H1 (cell line): ENCODE results near the gene TMEM225B. TPM values are rescaled to one million over a fixed set of nuclear protein-coding genes. Genes with fewer than 3 reads are reported as not detected.

Source experiments
- CTCF ChIA-PET: fragments of 300-600 bp; sonication (Branson Sonifier 250); formaldehyde crosslinking; loops from one replicate; lab custom pipeline; 2021; ENCODE audit not compliant: partially characterized antibody; lab: Charles Lee
- POLR2A ChIA-PET: fragments of 300-600 bp; sonication (Branson Sonifier 250); formaldehyde crosslinking; loops from one replicate; lab custom pipeline; 2021; ENCODE audit warnings: inconsistent platforms; ENCODE audit not compliant: partially characterized antibody; lab: Charles Lee
- DNase-seq, 2 experiments: peaks; one replicate each; pipeline versions ENCODE4 v3.0.0 to v3.0.0-alpha.2; 2010 to 2022; ENCODE audit warnings: low spot score in 2 of 2, low read depth in 1 of 2, mixed read lengths in 1 of 2
- FAIRE-seq: peaks from 2 replicates; lab custom pipeline; 2011; peaks lifted over from hg19 to GRCh38; lab: Jason Lieb, UNC
- H2AFZ ChIP-seq: 2 replicates; pipeline ENCODE4 v1.8.1; 2012; ENCODE audit warnings: low read length, inconsistent platforms
- H2AK5ac ChIP-seq: 2 replicates; pipeline ENCODE4 v1.6.1; 2013; ENCODE audit warnings: low read depth, low read length
- H2BK120ac ChIP-seq: replicated peaks from 2 replicates; pipeline ENCODE3; 2013; ENCODE audit warnings: low read depth, low read length, inconsistent platforms
- H2BK12ac ChIP-seq: 2 replicates; pipeline ENCODE4 v1.6.1; 2013; ENCODE audit warnings: low read depth, low read length
- H2BK15ac ChIP-seq: 2 replicates; pipeline ENCODE4 v1.6.1; 2013; ENCODE audit warnings: low read length
- H2BK20ac ChIP-seq: 2 replicates; pipeline ENCODE4 v1.6.1; 2013; ENCODE audit warnings: low read length
- H2BK5ac ChIP-seq: 2 replicates; pipeline ENCODE4 v1.6.1; 2013; ENCODE audit warnings: low read depth, low read length
- H3K14ac ChIP-seq: 2 replicates; pipeline ENCODE4 v1.6.1; 2013; ENCODE audit warnings: inconsistent platforms; ENCODE audit not compliant: insufficient read length
- H3K18ac ChIP-seq: 2 replicates; pipeline ENCODE4 v1.6.1; 2013; ENCODE audit warnings: low read length; ENCODE audit errors: extremely low read depth
- H3K23ac ChIP-seq: 2 replicates; pipeline ENCODE4 v1.6.1; 2013; ENCODE audit warnings: inconsistent platforms; ENCODE audit not compliant: insufficient read length
- H3K23me2 ChIP-seq: 2 replicates; pipeline ENCODE4 v1.6.1; 2013; ENCODE audit warnings: low read depth, low read length
- H3K27ac ChIP-seq: 2 replicates; pipeline ENCODE4 v1.6.1; 2011; ENCODE audit warnings: low read depth, low read length, inconsistent platforms
- H3K27me3 ChIP-seq, 4 experiments: replicated peaks in 1 of 4; 1 replicate in 1 of 4; 2 replicates in 3 of 4; pipeline versions ENCODE4 v1.6.1 to v1.8.1; 2011 to 2013; ENCODE audit warnings: low read length in 3 of 4, mild to moderate bottlenecking in 3 of 4, inconsistent platforms in 2 of 4, mixed read lengths in 2 of 4, moderate library complexity in 1 of 4; ENCODE audit not compliant: control insufficient read depth in 3 of 4, insufficient read depth in 3 of 4; ENCODE audit errors: extremely low read depth in 1 of 4
- H3K36me3 ChIP-seq, 4 experiments: 2 replicates each; pipeline versions ENCODE4 v1.6.1 to v1.8.1; 2011 to 2013; ENCODE audit warnings: mild to moderate bottlenecking in 4 of 4, low read length in 3 of 4, moderate library complexity in 2 of 4, control low read depth in 1 of 4, inconsistent platforms in 1 of 4; ENCODE audit not compliant: insufficient read depth in 4 of 4, control insufficient read depth in 2 of 4
- H3K4ac ChIP-seq: replicated peaks from 2 replicates; pipeline ENCODE3; 2013; ENCODE audit warnings: low read length, low read depth, mixed read lengths, inconsistent platforms; ENCODE audit not compliant: insufficient read length
- H3K4me1 ChIP-seq, 4 experiments: replicated peaks in 1 of 4; 1 replicate in 1 of 4; 2 replicates in 3 of 4; pipeline versions ENCODE4 v1.6.1 to v1.8.1; 2011 to 2013; ENCODE audit warnings: low read length in 3 of 4, inconsistent platforms in 2 of 4, mixed read lengths in 1 of 4; ENCODE audit not compliant: insufficient read depth in 4 of 4, control insufficient read depth in 3 of 4
- H3K4me2 ChIP-seq, 2 experiments: 2 replicates each; pipeline versions ENCODE4 v1.6.1 to v1.8.1; 2011 to 2013; ENCODE audit warnings: low read depth in 2 of 2, low read length in 2 of 2, control low read depth in 1 of 2, inconsistent platforms in 1 of 2, mild to moderate bottlenecking in 1 of 2; ENCODE audit not compliant: insufficient read depth in 1 of 2
- H3K4me3 ChIP-seq, 4 experiments: fragments of 200-600, 300-600 bp in 1 of 4; sonication (generic), shearing (Covaris generic), sonication (Bioruptor Twin) in 1 of 4; 2 replicates each; pipeline versions ENCODE4 v1.5.1 to v1.8.1; 2011 to 2016; ENCODE audit warnings: low read length in 4 of 4, low read depth in 3 of 4, control low read depth in 2 of 4, inconsistent platforms in 2 of 4, mild to moderate bottlenecking in 2 of 4, mixed read lengths in 1 of 4, moderate library complexity in 1 of 4; ENCODE audit not compliant: insufficient read depth in 2 of 4; ENCODE audit errors: extremely low read depth in 1 of 4
- H3K56ac ChIP-seq: replicated peaks from 2 replicates; pipeline ENCODE3; 2013; ENCODE audit warnings: low read depth, mild to moderate bottlenecking, mixed read lengths, low read length, inconsistent platforms; ENCODE audit not compliant: insufficient read length
- H3K79me1 ChIP-seq: 2 replicates; pipeline ENCODE4 v1.6.1; 2013; ENCODE audit warnings: low read depth, low read length, control low read depth
- H3K79me2 ChIP-seq, 2 experiments: 2 replicates each; pipeline versions ENCODE4 v1.6.1 to v1.8.1; 2012 to 2013; ENCODE audit warnings: low read length in 2 of 2, mild to moderate bottlenecking in 2 of 2, inconsistent platforms in 1 of 2; ENCODE audit not compliant: insufficient read depth in 2 of 2, control insufficient read depth in 1 of 2
- H3K9ac ChIP-seq, 4 experiments: replicated peaks in 1 of 4; 1 replicate in 1 of 4; 2 replicates in 3 of 4; pipeline versions ENCODE4 v1.6.1 to v1.8.1; 2011 to 2013; ENCODE audit warnings: low read depth in 3 of 4, low read length in 3 of 4, control low read depth in 2 of 4, mild to moderate bottlenecking in 2 of 4, moderate library complexity in 2 of 4, inconsistent platforms in 1 of 4; ENCODE audit errors: extremely low read depth in 1 of 4
- H3K9me3 ChIP-seq, 2 experiments: 2 replicates each; pipeline versions ENCODE4 v1.6.1 to v1.8.1; 2012 to 2013; ENCODE audit warnings: mild to moderate bottlenecking in 2 of 2, moderate library complexity in 2 of 2, control low read depth in 1 of 2, inconsistent platforms in 1 of 2, low read depth in 1 of 2, low read length in 1 of 2, mixed read lengths in 1 of 2; ENCODE audit not compliant: insufficient read depth in 2 of 2
- H4K20me1 ChIP-seq, 2 experiments: replicated peaks in 1 of 2; 2 replicates each; pipeline versions ENCODE3 to v1.8.1; 2011 to 2013; ENCODE audit warnings: inconsistent platforms in 2 of 2, low read length in 2 of 2, mild to moderate bottlenecking in 1 of 2; ENCODE audit not compliant: insufficient read depth in 2 of 2, control insufficient read depth in 1 of 2
- H4K5ac ChIP-seq: 2 replicates; pipeline ENCODE4 v1.6.1; 2013; ENCODE audit warnings: low read length, low read depth, mixed read lengths, inconsistent platforms; ENCODE audit not compliant: insufficient read length
- H4K8ac ChIP-seq: 2 replicates; pipeline ENCODE4 v1.8.0; 2013; ENCODE audit warnings: mild to moderate bottlenecking, moderate library complexity, low read length, inconsistent platforms; ENCODE audit not compliant: insufficient read depth; ENCODE audit errors: extremely low read depth
- H4K91ac ChIP-seq: replicated peaks from 2 replicates; pipeline ENCODE3; 2013; ENCODE audit warnings: low read length, mixed read lengths, inconsistent platforms; ENCODE audit not compliant: insufficient read length
- CTBP2 ChIP-seq: IDR thresholded peaks from 2 replicates; pipeline ENCODE4 v1.7.0; 2011; ENCODE audit warnings: borderline replicate concordance, mild to moderate bottlenecking, moderate library complexity, mixed read lengths, low read length; ENCODE audit not compliant: insufficient read depth, insufficient read length
- GABPA ChIP-seq: IDR thresholded peaks from 2 replicates; pipeline ENCODE4 v1.6.1; 2011; ENCODE audit warnings: mild to moderate bottlenecking, low read length, moderate library complexity, borderline replicate concordance; ENCODE audit not compliant: insufficient read depth
- RAD21 ChIP-seq, 2 experiments: IDR thresholded peaks in 1 of 2; conservative IDR thresholded peaks in 1 of 2; 2 replicates each; pipeline ENCODE4 v1.6.1; 2011; ENCODE audit warnings: low read depth in 2 of 2, low read length in 2 of 2, improper control_type of control experiment in 1 of 2, inconsistent platforms in 1 of 2, mild to moderate bottlenecking in 1 of 2, moderate library complexity in 1 of 2
- WGBS, 2 experiments: shearing (Covaris generic) in 1 of 2; methylation state at CpG; one replicate each; pipeline versions ENCODE4 v1.1.6 to v1.1.7; 2013 to 2015; ENCODE audit warnings: low lambda C conversion rate in 2 of 2, mixed read lengths in 2 of 2, inconsistent platforms in 1 of 2, low coverage in 1 of 2, missing lambda C conversion rate in 1 of 2; ENCODE audit not compliant: insufficient replicate concordance in 2 of 2, insufficient coverage in 1 of 2, insufficient read length in 1 of 2; ENCODE audit errors: extremely low coverage in 1 of 2, missing lambda C conversion rate in 1 of 2; 5-methylcytosine and 5-hydroxymethylcytosine counted together
- polyA plus RNA-seq, 7 experiments: library from polyadenylated mRNA; depleted of rRNA in 3 of 7; stranded (reverse) in 5 of 7; unstranded in 2 of 7; fragments of >200 nt in 5 of 7; fragments of 200-250 nt in 2 of 7; gene quantifications; 1 replicate in 5 of 7; 2 replicates in 1 of 7; 4 replicates in 1 of 7; pipeline versions ENCODE4 v1.2.1 to v1.2.3, GENCODE V29; 2011 to 2013; ENCODE audit warnings: missing spikeins in 2 of 7, mixed read lengths in 2 of 7
- total RNA-seq: library from RNA; stranded (reverse); fragmentation: NEBNext Ultra II Directional; extraction: Animal tissue kit (Norgen Biotek cat#: 25700); gene quantifications from 2 replicates; pipeline ENCODE4 v1.2.1, GENCODE V29; 2021

TMEM225B gene
- total and polyA plus RNA-seq, 2 of the 8 experiments (the other 6 are each of a cell fraction or from before 2014, with no cell fraction given) = 0.68 TPM; not detected in 1

DNA sequence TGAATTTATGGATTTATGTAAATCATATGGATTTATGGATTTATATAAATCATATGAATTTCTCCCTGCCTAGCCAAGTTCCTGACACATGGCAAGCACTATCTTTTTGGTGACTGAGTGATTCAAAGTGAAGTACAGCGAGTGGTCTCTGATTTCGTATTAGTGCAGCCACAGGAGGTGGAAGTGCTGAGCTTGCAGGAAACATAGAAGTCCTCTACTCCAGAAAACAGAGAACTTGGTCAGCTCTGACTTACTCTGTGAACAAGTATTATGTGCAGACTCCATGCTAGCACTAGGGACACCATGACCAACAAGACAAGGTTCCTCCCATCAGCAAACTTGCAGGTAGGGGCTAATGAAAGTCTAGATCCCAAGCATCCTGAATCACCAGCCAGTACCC lies 53.2 kb downstream of the TMEM225B start:
- Histone ChIP-seq H2BK12ac (no peak overlapping the region), H2AFZ (no peak overlapping the region), H3K14ac (no peak overlapping the region), H4K91ac (no peak overlapping the region), H2BK20ac (no peak overlapping the region), H4K5ac (no peak overlapping the region), H3K4me2 (no peak overlapping the region), H3K4ac (no peak overlapping the region), H3K27me3 (no peaks in the 10 kb centered on the region), H2BK15ac (no peak overlapping the region), H3K23ac (no peak overlapping the region), H3K4me3 (no peak overlapping the region), H3K56ac (no peak overlapping the region), H2AK5ac (no peak overlapping the region), H3K27ac (no peak overlapping the region), H2BK120ac (no peak overlapping the region), H3K79me1 (no peaks in the 10 kb centered on the region; the same call in 1 of the 2 replicates), H4K20me1 (no peaks in the 10 kb centered on the region), H3K9ac (no peak overlapping the region), H4K8ac (no peak overlapping the region), H3K79me2 (no peaks in the 10 kb centered on the region), H3K18ac (no peak overlapping the region), H2BK5ac (no peak overlapping the region), H3K9me3 (no peaks in the 10 kb centered on the region), H3K4me1 (no peaks in the 10 kb centered on the region), H3K36me3 (no peaks in the 10 kb centered on the region; a peak in 1 of 8 replicates), H3K23me2 (no peaks in the 10 kb centered on the region)
- TF ChIP-seq CTBP2 (no peak), RAD21 (IDR thresholded peaks at IDR 0.05 in 1 of 2, conservative IDR thresholded peaks at IDR 0.05 in 1 of 2; ENCODE audit: low read depth in 2 of 2, low read length in 2 of 2) (no peak), GABPA (no peak)
- ChIA-PET POLR2A (no interaction called here), CTCF (interaction anchor here (1.1 kb wide), 2 partner anchors 53 to 125 kb away, joined by 3 read pairs; no protein-coding TSS in a partner anchor)
- no peak for FAIRE-seq
- WGBS, 2 experiments = 98% methylated on average over 2 of the region's 2 CpGs; no CpG with 5 or more reads in 1 of the 2 experiments
- DNase-seq = no peak
